GM10248 (cell line): ENCODE results near the gene KCNK15.
A peak's percentile ranks its signal among the peaks of the same experiment; 100 is the strongest.
"Not testable (repeated sequence)": the region's sequence is repeated elsewhere in the genome, so short reads cannot be mapped to it uniquely, and the experiment has no call there.

ENCODE experiments used
- CTCF ChIA-PET: fragments of 300-600 bp; sonication (Branson Sonifier 250); formaldehyde crosslinking; extraction: SDS; loops from one replicate; lab custom pipeline; 2021; ENCODE audit warnings: antibody characterized with exemption; lab: Yijun Ruan, JAX
- POLR2A ChIA-PET: fragments of 350-650 bp; sonication (Branson Sonifier 250); formaldehyde crosslinking; extraction: SDS; loops from one replicate; lab custom pipeline; 2020; ENCODE audit warnings: antibody characterized with exemption; lab: Yijun Ruan, JAX
- DNase-seq: peaks from one replicate; pipeline ENCODE4 v3.0.0; 2012; ENCODE audit errors: extremely low spot score
- CTCF ChIP-seq: IDR thresholded peaks from 2 replicates; pipeline ENCODE4 v1.5.1; 2012; ENCODE audit warnings: mild to moderate bottlenecking, low read depth; ENCODE audit errors: extremely low read depth, missing control alignments, control extremely low read depth

KCNK15 gene

GRCh38 chr20:44745598-44746366, at the start of gene KCNK15:
Gene KCNK15 (plus strand): TSS chr20:44745865. CDS start chr20:44745911, 46 bp downstream.
- CTCF ChIA-PET = interaction anchor here (1.2 to 3.4 kb wide), 7 partner anchors 9 to 548 kb away, joined by 3 to 25 read pairs (median 6); no protein-coding TSS in a partner anchor
- POLR2A ChIA-PET = no interaction called here
- peak; percentile 12 for TF ChIP-seq CTCF
- DNase-seq = no peak

- TF ChIP-seq CTCF = no peak
- CTCF ChIA-PET = interaction anchor here (1.5 to 8.9 kb wide), 2 partner anchors 10 to 12 kb away, joined by 5 to 68 read pairs; no protein-coding TSS in a partner anchor
- DNase-seq = no peak
- POLR2A ChIA-PET = no interaction called here
These were observed 49.4 kb upstream of the KCNK15 start for GRCh38 chr20:44696315-44696714.

- DNase-seq, POLR2A ChIA-PET: not testable (repeated sequence)
- CTCF ChIA-PET = interaction anchor here (1.5 to 8.9 kb wide), 2 partner anchors 9 to 13 kb away, joined by 5 to 68 read pairs; no protein-coding TSS in a partner anchor
These were observed 48.6 kb upstream of the KCNK15 start for GRCh38 chr20:44697041-44697440.

GRCh38 chr20:44698351-44698750, 47.3 kb upstream of the KCNK15 start:
- TF ChIP-seq CTCF = no peak
- POLR2A ChIA-PET = no interaction called here
- DNase-seq = no peak
- CTCF ChIA-PET = interaction anchor here (1.1 to 8.9 kb wide), 2 partner anchors 15 to 35 kb away, joined by 4 to 68 read pairs; no protein-coding TSS in a partner anchor

- ChIA-PET CTCF (interaction anchor here (1.6 to 5.5 kb wide), 2 partner anchors 17 to 21 kb away, joined by 3 to 62 read pairs; no protein-coding TSS in a partner anchor), POLR2A (no interaction called here)
- DNase-seq = no peak
- no peak for TF ChIP-seq CTCF
These were observed 45.4 kb upstream of the KCNK15 start for GRCh38 chr20:44700306-44700705.

- POLR2A ChIA-PET = no interaction called here
- no peak for DNase-seq
- CTCF ChIA-PET = interaction anchor here (0.8 to 5.5 kb wide), 5 partner anchors 17 to 32 kb away, joined by 3 to 62 read pairs (median 3); no protein-coding TSS in a partner anchor
- no peak for TF ChIP-seq CTCF
These were observed 44.4 kb upstream of the KCNK15 start for GRCh38 chr20:44701118-44701857.
